ENCODE data around the gene ZNF362.
"Not testable (repeated sequence)": the region's sequence is repeated elsewhere in the genome, so short reads cannot be mapped to it uniquely, and the experiment has no call there.

Gene ZNF362

DNA sequence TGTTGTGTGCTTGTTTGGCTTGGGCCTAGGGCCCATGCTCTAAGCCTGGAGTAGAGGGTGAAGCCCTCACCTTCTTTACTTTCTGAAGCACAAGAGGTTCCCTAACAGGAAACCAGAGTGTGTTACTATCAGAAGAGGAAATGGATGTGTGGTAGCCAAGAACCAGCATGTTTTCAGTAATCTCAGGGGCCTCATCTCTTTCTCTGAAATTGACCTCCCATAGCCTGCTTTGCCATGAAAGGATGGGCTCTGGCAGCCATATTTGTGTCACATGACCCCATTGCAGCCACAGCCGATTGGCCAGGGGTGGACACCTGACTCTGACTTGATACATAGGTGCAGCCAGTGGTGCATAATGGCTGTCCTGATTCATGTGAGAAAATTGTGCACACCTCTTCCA is 46.0 kb downstream of the ZNF362 start:
- DNase-seq: no peak

DNA sequence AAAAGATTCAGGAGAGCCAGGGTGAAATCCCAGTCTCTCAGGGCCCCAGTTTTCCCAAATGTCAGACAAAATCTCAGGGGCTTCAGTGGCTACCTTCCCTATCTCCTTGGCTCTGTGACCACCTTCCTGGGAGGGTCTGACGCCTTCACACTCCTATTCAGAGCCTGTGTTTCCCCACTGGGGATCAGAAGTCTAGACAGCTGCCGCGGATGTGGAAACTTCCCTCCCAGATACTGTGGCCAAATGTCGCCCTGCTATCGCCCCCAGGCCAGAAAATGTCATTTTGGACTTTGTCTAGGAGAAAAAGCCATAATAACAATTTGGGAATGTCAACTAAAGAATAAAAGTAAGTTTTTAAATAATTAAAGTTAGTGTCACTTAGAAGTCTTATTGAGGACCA is 48.7 kb downstream of the ZNF362 start:
- no peak for DNase-seq

DNA sequence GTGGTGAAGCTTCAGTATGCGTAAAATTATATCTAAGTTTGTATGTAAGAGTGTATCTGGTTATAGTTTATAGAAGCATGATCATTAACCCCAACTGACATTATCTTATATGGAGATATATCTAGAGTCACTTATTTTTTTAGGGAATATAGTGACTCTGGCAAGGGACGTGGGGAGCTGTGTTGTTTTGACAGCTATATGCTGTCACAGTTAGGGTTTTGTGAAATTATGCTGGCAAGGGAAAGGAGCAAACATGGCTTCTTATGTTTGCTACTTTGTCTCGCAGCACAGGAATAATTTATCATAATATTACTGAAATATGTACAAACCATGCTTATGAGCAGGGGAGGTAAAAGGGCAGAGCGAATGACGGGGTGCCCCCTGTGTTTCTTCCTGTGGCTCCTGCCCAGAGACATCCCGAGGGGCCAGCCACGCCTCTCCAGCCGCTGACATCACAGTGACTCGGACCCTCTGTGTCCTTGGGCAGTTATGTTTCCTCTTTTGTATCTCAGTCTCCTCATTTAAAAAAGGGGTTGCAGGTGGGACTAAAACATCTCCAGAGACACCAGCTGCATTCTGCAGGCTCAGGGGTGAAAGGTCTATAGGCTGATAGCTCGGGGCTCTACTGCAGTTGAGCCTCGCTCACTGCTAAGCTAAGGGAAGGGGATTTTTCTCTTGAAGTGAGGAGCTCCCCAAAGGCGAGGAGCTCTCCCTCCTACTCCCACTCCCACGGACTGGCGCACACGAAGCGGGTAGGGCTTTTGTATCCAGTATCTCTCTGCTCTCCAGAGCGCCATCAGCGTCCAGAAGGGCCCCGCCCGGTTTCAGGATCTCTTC is 49.7 kb downstream of the ZNF362 start:
- DNase-seq: no peak

DNA sequence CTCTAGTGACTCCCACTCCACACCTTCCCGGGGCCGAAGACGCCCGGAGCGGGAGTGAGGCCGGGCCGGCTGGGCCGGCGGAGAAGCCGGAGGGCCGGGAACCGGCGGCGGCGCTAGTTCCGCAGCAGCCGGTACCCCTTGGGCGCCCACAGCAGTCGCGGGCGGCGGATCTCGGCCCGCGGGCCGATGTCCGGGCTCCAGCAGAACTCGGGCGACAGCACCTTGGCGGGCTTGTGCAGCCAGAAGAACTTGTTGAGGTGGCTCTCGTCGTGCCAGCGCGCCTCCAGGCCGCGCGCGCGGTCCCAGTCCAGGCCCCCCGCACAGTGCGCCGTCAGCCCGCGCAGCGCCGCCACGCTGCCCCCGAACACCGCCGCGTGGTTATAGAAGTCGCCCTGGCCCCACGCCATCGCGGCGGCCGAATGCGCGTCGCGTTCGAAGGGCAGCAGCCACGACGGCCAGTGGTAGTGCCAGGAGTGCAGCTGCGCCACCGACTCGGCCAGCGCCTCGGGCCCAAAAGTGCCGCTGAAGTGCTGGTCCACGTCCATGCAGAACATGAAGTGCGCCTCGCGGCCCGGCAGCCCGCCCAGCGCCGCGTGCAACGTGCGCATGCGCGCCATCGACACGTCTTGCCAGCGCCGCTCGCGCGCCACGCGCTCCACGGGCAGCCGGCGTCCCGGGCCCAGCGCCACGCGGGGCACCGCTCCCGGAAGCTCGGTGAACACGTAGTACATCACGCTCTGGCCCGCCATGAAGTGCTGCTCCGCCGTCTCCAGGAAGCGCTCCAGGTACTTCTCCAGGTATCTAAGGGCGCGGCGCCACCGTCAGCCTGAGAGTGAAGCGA is 50.6 kb downstream of the ZNF362 start:
- no peak for DNase-seq

DNA sequence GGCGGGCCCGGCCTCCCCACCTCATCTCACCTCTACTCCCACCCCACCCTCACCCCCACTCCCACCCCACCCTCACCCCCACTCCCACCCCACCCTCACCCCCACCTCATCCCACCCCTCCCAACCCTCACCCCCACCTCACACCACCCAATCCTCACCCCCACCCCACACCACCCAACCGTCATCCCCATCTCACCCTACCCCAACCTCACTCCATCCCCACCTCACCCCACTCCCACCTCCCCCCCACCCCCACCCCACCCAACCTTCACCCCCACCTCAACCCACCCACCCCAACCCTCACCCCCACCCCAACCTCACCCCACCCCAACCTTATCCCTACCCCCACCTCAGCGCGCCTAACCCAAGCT is 51.2 kb downstream of the ZNF362 start:
- no peak for DNase-seq

DNA sequence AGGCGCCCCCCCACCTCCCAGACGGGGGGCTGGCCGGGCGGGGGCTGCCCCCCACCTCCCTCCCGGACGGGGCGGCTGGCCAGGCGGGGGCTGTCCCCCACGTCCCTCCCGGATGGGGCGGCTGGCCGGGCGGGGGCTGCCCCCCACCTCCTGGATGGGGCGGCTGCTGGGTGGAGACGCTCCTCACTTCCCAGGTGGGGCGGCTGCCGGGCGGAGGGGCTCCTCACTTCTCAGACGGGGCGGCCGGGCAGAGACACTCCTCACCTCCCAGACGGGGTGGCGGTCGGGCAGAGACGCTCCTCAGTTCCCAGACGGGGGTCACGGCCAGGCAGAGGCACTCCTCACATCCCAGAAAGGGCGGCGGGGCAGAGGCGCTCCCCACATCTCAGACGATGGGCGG is 53.1 kb downstream of the ZNF362 start:
- DNase-seq: not testable (repeated sequence)

DNA sequence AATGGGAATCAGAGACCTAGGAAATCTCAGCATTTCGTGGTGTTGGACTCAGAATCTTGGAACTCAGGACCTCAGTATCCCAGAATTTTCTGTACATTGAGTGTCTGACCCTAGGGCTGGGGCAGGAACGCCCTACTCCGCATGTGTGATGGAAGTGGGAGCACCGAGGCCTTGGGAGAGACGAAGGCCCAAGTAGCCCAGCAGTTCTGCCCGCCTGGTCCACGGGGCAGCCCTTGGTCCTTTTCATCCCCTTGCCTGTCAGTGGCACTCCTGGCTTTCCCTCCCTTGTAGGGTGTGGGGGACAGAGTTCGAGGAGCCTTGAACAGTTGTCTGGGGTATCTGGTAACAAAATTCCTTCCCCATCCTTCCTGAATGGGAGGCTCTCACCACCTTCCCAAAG is 54.4 kb downstream of the ZNF362 start:
- DNase-seq: no peak

DNA sequence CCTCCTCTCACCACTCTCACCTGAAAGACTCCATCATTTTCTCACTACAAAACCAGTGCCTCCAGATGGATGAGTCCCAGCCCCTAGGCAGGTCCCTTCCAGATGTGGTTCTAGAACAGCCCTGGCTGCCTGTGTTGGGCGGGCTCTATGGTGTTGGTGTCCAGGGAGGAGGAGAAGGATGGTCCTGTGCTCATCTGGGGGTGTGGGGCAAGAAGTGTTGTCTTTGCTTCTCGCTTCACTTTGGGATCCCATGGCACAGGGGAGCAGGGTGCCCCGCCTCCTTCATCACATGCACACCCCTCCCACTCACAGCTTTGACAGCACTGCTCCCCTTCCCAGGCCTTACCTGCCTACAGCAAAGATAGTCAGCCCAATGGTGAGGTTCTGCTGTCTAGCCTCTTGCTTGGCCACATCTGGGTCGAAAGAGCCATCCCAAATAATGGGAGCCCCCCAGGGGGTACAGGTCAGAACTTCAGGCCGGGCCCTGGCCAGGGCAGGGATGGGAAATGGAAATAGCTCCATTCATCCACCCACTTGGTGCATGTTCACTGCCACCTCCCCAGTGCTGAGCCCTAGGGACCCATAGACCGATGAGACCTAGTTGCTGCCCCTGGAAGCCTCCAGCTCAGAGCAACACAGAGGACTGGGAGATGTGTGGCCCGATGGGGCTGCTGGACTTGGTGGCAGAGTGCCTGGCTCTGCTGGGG is 55.6 kb downstream of the ZNF362 start:
- DNase-seq: no peak

DNA sequence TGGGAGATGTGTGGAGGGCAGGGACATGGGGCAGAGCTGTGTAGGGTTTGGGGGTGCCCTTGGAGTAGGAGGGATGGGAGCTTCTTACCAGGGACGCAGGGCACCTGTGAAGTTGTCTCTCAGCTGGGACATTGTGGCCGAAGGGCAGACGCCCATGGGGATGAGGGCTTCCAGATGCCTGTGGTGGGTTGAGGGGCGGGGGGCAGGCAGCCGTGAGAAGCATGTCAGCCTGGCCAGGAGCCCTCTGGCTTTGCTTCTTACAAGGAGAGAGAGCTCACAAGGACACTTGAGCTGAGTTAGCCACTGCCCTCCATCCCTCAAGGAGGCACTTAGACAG is 56.1 kb downstream of the ZNF362 start:
- no peak for DNase-seq

DNA sequence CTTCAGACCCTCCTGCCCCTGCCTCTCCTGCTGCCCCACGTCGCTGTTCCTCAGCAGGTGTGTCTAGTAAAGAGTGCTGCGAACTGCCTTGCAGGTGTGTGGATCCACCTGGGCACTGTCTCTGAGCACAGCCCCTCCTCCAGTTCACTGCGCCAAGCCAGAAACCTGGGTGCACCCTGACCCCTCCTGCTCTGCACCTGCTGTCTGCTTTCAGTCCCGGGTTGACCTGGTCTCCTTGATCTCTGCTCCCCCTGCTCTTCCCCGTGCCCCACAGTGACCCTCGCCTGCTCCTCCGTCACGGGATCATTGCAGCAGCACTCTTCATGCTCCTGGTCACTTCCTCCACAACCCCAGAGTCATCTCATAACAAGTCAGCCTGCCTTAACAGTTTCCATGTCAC is 58.1 kb downstream of the ZNF362 start:
- no peak for DNase-seq

DNA sequence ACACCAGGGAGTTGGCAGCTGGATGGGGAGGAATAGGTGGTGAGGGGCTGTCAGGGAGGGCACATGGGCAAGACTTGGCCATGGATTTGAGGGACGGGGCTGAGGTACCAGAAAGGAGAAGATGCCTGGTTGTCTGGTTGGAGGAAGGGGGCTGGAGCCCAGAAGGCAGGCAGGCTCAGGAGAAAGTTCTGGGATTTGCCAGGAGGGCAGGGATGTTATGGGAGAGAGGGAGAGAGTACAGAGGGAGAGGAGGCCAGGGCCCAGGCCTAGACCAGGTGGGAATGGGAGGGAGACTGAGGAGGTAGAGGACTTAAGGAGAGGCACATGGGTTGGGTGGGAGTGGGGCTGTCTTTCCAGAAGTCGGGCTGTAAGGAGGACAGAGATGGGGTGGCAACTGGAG is 60.3 kb downstream of the ZNF362 start:
- DNase-seq: no peak

DNA sequence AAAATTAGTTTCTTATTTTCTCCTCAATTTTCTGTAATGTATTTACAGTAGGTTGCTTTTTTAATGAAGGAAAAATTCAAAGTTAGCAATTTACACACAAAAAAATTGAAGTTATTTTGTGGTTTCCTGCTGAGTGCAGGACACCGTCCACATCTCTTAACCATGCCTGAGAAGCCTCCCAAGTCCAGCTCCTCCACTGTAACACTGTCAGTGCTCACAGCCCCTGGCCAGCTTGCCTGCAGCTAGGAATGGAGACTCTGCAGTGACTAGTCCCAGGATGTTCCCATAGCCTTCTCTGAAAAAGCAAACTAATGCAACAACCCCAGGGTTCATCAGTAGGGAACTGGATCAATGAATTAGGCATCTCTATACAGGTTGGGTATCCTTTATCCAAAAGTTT is 61.1 kb downstream of the ZNF362 start:
- no peak for DNase-seq

DNA sequence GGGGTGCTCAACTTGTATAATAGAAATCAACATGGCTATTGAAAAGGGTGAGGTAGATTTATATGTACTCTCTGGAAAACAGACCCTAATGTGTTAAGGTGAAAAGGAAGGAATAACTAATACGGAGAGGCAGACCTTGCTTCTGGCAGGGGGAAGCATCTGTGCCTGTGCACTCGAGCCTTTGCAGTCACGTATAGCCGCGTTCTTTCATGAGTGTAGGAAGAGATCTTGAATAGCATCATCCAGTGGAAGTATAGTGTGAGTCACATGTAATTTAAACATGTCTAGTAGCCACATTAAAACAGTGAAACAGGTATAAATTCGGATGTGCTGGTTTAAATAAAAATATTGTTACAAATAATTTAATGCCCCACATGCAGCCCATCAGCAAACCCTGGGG is 61.7 kb downstream of the ZNF362 start:
- no peak for DNase-seq

DNA sequence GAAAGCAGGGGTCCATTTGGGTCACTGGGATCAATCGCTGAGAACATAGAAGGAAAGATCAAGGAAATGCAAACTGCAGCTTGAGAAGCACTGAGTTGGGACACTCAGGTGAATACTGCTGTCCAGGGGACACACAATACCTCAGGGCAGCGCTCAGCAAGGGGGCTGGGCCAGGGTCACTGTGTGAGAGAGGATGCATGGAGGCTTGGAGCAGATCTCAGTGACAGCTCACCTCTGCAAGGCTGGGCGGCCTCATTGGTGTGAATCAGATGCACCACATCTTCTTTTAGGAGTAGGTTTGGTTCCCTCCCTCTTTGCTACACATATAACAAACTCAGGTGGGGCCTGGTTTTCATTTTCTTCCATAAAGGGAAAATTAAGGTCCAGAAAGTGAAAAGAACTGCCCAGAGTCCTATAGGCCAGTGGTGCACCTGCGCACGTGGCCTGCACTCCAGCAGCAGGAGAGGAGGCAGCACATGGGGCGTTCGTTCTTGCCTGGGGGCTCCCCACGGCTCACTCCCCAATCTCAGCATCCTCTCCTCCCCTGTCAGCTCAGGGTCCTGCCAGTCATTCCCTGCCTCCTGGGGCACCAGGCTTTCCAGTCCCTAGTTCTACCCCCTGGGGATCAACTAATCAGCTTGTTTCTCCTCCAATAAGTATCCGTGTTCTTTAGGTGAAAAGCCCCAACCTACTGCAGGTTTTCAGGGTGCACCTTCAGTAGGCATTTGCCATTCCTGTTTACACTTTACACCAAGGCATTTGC is 63.1 kb downstream of the ZNF362 start:
- DNase-seq: no peak

DNA sequence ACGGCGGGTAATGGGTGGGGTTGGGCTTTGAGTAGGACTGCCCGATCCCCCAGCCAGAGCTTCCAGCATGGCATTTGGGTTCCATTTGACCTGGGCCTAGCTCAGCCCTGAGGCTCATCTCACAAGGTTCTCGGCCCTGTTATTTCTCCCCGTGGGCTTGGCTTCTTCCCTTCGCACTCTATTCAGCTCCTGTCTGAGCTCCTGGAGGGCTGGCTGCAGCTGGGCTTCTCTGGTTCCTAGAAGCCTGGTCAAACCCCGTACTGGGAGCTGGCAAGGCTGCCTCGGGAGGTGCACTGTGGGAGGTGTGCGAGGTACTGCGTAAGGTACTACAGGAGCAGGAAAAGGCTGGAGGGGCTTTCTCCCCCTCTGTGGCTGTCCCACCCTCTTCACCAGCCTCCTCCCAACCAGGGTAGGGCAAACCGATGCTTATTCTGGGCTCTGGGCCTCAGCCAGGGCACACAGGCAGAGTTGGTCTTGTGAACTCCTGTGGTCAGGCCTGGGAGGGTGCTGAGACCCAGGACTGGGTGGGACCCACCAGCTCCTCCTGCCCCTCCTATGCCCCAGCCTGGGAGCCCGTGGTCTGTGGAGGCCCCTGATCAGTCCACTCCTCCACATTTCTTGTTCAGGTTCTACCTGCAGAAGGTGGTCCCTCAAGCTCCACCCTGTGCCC is 63.8 kb downstream of the ZNF362 start:
- DNase-seq: no peak

DNA sequence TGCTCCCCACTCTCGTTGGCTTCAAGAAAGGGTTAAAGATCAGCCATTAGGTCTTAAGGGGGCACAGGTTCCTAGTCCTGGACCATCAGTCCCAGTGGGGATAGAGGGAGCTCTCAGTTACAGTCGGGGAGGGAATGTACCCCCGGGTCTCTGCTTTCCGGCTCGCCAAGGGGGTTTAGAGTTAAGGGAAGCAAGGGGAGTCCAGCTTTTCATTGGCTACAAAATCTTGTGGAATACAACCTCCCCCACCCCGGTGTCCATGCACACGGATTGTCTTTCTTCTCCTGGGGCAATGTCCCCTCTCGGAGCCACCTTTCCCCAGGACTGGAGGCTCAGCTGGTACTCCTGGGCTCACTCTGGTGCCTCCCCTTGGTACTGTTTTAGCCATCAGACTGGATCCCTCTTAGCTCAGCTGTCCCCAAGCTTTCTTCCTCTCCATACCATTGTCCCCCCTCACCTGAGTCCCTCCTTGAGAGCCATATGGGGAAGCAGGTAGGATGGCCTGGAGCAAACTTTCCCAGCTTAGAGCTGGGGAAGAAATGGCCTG is 64.4 kb downstream of the ZNF362 start, which contains the start of gene A3GALT2:
Gene A3GALT2 (minus strand): TSS at position 480 of the 547 bp plus-strand sequence. CDS start 0 bp downstream, at position 480.
- DNase-seq: no peak

DNA sequence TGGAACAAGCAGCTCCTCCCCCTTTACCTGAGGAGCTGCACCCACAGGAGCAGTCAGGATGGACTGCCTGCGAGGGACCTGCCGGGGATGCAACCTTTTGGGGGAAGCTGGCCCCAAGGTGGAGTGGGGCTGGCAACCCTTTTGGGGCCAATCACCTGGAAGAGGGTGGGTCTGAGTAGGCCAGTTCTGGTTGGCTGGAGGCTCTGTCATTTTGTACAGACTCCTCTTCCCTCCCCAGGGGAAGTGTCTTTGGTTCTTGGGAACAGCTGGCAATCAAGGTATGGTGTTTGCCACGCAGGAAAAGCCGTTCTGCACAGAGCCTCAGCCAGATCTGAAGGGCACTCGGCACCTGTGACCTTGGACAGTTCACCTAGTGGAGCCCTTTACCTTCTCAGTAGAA is 64.9 kb downstream of the ZNF362 start:
- DNase-seq: no peak

DNA sequence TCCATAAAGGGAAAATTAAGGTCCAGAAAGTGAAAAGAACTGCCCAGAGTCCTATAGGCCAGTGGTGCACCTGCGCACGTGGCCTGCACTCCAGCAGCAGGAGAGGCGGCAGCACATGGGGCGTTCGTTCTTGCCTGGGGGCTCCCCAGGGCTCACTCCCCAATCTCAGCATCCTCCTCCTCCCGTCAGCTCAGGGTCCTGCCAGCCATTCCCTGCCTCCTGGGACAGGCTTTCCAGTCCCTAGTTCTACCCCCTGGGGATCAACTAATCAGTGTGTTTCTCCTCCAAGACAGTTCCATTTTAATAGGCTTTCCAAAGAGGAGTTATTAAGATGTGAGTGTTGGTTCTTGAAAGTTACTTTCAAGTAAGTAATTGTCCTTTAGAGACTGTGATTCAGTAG is 65.8 kb downstream of the ZNF362 start:
- DNase-seq: no peak

DNA sequence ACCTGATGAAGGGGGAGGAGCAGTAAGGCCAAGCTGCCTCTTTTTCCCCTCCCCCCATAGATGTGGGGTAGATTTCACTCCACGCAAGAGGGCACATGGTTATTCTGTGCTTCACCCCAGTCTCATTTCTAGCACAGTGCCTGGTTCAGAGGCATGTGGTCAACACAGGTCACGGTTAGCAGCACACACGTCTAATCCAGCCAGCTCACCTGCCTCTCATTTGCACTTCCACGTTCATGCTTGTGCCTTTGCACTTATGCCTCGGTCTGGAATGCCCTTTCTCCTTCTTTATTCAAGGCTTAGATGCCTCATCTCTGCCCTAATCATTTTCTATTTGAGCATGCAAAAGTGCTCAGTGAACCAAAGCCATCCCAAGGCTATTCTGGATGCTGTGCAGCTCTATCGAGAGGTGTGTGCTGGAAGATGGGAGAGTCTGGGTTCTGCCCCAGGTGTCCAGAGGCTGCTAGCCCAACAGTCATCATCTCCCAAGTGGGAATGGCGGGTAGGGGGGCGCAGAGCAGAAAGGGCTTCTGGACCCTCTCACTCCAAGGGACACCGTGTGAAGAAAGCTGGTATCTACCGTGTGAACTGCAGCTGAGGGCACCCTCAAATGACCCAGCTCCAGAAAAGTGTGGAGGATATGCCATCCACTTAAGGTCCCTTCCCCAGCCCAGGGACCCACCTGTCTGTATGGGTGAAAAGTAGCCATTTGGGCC is 66.7 kb downstream of the ZNF362 start:
- DNase-seq: no peak
